HG03097 (cell line): ENCODE measurements around the gene SLC23A1.
"Not testable (repeated sequence)": the region's sequence is repeated elsewhere in the genome, so short reads cannot be mapped to it uniquely, and the experiment has no call there.

Experiments
- ATAC-seq: cut with Tn5 transposase; IDR thresholded peaks from one replicate; pipeline ENCODE4 v1.9.1; 2021; ENCODE audit not compliant: unreplicated experiment, low FRiP score

The SLC23A1 gene

GRCh38 chr5:139383275-139383992 lies at the start of gene SLC23A1:
Gene SLC23A1, minus strand, starts transcription at chr5:139383297. Its CDS starts 44 bp downstream, at chr5:139383253.
- ATAC-seq = no peak

DNA sequence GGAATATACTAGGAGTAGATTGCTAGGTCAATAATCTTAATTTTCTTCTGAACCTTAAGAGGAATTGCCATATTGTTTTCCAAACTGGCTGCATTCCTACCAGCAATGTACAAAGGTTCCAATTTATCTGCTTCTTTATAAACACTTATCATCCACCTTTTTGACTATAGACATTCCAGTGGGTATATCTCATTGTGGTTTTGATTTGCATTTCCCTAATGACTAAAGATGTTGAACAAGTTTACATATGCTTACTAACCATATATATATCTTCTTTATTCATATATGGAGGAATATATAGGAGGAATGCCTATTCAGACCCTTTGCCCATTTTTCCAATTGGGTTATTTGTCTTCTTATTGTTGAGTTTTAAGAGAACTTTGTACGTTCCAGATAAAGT lies 48.6 kb upstream of the SLC23A1 start:
- ATAC-seq = no peak

DNA sequence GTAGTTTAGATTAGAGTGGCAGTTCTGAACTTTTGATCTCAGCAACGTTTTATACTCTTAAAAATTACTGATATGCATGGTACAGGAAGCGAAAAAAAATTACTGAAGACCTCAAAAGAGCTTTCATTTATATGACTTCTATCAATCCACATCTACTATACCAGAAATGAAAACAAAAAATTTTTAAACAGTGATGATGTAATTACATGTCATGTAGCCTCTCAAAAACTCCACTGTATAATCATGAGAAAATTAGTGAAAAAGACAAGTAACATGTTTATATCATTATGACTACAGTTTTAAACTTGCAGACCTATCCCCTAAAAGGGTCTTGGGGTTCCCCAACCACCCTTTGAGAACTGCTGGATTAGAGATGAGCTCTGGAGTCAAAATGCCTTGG lies 46.9 kb upstream of the SLC23A1 start:
- ATAC-seq = no peak

DNA sequence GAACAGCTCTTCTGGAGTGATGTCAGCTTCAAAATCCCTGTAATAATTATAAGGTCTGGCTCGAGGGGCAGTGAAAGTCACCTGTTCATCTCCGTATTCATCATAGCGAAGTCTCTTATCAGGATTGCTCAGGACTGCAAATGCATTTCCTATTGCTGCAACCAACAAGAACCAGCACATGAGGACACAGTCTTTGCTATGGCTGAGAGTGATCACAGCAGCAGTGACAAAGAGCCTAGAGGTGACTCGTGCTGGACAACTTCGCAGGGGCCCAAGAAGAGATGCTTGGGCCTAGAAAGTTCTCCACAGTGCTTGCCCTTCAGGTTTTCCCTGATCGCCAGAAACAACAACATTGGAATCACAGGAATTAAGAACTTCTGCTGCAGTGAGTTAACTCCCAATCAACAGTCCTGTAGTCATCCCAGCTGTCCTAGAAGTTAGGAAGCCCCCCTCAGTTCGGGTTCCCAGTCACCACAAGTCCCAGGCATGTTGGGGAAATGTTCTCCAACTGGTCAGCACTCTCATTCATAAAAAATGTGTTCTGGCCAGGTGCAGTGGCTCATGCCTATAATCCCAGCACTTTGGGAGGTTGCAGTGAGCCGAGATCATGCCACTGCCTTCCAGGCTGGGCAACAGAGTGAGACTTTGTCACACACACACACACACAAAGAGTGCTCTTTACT lies 43.2 kb upstream of the SLC23A1 start:
- no peak for ATAC-seq

GRCh38 chr5:139425497-139425896 lies 42.4 kb upstream of the SLC23A1 start:
- no peak for ATAC-seq

DNA sequence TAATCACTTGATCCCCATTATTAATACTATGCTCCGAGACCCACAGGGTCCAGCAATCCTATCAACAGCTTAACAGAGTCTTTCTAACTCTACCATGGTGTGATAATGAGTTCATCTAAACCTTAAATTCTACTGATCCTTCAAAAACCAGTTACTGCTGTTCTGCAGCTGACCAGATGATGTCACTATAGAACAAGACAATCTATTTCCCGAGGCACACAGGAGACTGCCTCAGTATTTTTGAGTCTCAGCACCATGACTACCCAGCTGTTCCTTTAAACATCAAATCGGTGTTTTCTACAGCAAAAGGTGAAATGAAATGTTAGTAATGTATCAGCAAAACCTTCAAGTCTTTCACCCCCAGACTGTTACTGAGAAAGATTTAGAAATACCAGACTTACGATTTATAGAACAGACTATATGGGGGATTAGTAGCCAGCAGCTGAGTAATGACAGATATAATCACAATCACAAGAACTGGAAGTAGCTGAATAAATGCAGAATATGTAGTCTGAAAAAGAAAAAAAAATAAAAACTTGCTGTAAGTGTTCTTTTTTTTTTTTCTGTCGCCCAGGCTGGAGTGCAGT lies 39.3 kb upstream of the SLC23A1 start:
- ATAC-seq = no peak

DNA sequence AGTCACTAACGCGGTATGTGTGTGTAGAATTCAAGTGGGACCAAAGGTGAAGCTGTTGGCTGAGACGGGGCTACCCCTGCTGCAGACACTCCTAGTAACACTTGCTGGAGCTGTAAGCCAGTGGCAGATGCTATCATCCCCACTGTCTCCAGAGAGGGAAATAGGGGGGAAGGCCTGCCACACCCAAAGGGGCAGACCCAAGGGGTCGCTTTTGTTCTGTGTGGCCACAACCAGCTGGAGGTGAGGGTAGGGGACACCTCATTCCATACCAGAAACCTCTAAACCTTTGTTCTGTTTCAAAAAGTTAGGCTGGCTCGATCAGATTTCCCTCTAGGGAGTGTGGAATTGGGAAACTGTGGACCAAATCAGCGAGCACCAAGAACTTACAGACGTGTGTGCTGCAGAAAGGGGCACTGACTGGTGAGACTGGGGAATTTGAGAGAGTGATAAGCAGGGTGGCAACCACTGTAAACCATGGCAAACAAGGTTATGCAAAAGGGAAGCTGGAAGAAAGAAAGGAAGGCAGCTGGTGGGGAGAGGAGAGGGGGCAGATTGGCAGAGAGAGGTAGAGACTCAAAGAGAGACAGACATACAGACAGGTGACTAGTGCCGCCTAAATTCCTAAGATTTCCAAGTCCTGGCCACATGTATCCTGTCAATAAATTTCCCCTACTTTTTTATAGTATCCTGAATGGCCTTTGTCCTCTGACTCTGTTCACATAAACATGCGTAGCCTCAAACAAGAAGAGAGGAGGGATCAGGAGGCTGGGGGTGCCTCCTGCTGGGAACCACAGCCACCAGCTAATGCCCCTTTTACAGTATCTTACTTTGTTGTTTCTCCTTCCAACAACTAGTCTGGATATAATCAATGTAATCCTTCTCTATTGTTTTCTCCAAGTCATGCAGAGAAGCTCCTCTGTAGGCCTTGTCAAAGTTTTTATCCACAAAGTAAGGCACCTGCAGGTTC lies 36.4 kb upstream of the SLC23A1 start:
- no peak for ATAC-seq

- no peak for ATAC-seq
These were observed 35.7 kb upstream of the SLC23A1 start for GRCh38 chr5:139418793-139419192.

DNA sequence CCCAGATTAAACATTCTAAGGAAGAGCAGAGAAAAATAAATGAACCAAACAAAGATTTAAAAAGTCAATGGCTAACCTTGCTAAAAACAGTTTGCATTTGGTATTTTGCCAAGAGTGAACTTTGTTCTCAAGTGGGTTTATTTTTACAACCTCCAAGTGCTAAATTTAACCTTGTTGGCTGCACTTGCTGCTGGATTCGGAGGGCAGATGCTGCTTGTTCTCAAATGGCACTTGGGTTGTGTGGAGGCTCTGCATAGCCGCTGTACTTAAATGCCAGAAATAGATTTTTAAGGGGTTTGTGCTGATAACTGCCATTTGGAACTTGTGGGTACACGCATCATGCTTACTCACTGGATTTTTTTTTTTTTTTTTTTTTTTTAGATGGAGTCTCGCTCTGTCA lies 34.1 kb upstream of the SLC23A1 start:
- ATAC-seq = no peak

GRCh38 chr5:139416651-139417050 lies 33.6 kb upstream of the SLC23A1 start:
- ATAC-seq = no peak

GRCh38 chr5:139415869-139416268 lies 32.8 kb upstream of the SLC23A1 start:
- ATAC-seq = no peak

- no peak for ATAC-seq
These were observed 32.2 kb upstream of the SLC23A1 start for GRCh38 chr5:139415221-139415861.

GRCh38 chr5:139414581-139415130 lies 31.6 kb upstream of the SLC23A1 start:
- no peak for ATAC-seq

DNA sequence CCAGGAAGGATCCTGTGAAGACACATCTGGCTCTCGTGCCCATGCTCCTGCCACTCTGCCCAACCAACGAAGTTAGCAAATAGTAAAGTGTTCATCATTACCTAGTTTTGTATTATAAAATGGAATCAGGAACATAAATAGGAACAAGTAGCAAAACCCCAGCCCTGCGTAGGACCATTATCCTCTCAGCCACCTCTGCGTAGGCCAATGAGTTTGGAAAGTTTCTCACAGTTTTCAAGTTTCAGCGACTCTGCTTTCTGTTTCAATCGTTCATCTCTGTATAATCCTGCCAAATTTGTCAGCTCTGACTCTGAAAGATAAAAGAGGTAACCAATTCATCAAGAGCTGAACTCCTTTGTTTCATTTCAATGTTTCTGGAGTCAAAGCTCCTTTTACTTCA lies 30.9 kb upstream of the SLC23A1 start:
- ATAC-seq = no peak

GRCh38 chr5:139413153-139413552 lies 30.1 kb upstream of the SLC23A1 start:
- ATAC-seq = no peak

DNA sequence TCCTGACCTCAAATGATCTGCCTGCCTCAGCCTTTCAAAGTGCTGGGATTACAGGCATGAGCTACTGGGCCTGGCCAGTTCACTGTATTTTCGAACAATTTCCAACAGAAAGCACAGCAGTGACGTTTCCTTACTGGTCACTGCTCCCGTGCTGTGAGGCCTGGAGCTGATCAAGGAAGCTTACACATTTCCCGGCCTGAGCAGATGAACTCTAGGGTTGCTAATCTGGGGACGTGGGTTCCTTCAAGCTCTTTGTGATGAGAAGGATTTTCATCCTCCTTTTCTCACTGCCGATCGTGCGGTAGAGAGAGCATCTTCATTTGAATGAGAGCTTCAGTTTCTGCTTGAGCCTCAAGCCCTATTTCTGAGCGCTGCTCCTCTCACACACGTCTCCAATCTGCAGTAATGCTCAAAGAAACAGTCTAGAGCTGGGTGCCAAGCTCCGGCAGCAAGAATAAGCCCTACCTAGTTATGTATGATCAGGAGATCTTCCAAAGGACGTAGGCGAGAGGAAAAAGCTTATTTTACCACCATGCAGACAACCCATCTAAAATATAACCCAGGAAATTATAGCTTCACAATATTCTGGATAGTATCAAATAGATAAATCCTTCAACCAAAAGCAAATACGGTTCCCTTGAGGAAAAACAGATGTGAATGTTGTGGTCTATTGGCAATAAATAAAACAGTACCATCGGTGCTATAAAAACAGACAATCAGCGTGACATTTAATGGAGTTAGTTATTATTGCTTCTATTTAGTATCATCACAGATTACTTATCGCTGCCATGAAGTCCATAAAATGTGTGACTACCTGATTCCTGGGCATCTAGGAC lies 28.1 kb upstream of the SLC23A1 start:
- ATAC-seq = no peak

GRCh38 chr5:139410121-139410992 lies 27.3 kb upstream of the SLC23A1 start:
- ATAC-seq = no peak

GRCh38 chr5:139409116-139409515 lies 26.0 kb upstream of the SLC23A1 start:
- ATAC-seq = not testable (repeated sequence)
